Endometrial microvascular endothelial cells (primary cell): Measurements from ENCODE around the gene ANKAR. TPM values are rescaled to one million over a fixed set of nuclear protein-coding genes. Genes with fewer than 3 reads are reported as not detected.
"Not testable (repeated sequence)": the region's sequence is repeated elsewhere in the genome, so short reads cannot be mapped to it uniquely, and the experiment has no call there.

Experiments
- in situ Hi-C: cut with HindIII; loops from 2 replicates; pipeline ENCODE4 v1.10.0; 2017; ENCODE audit warnings: low sequenced_read_pairs, low pct_unique_long_range_greater_than_20kb; ENCODE audit errors: inconsistent ontology term
- total RNA-seq: library from RNA; depleted of rRNA; stranded (reverse); fragments of >200 nt; gene quantifications from one replicate; pipeline ENCODE4 v1.2.3, GENCODE V29; 2015; ENCODE audit errors: inconsistent ontology term

Gene ANKAR
- total RNA-seq, 1 donor from 2014 or later, result 1.2 TPM

DNA sequence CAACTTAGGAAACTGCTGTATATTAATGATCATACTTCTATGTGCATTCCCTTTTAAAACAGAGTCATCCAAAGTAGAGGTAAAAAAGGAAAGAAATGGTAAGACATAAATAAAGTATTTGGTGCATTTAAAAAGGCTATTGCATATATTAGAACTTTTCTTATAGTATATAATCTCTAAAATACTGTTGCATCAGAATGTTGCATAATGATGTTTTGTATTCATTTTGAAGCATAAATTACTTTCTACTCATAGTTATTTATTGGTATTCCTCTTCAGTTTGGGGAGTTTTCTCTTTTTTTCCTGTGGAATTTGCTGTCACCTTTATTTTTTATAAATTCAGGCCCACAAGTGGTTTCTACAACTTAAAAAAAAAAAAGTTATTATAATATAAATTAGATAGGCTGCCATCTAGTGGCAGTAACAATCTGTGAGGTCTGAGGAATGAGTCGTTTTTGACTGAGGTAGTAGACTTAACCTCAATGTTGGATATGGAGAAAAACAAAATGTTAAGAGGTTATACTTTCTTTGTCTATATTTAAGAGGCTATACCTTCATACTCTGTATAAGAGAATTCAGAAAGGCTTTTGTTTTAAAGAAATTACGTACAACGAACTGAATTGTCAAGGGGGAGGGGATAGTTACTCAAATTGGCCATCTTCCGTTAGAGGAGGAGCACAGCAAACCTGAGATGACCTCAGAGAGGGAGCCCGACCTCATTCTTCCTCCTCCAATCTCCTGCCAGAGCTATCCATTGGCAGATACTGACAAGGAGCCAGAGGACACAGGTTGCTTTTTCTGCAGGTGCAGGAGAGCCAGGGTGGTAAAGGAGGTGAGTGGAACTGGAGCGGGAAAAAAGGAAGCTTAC is 23.8 kb downstream of the ANKAR start:
- in situ Hi-C loops, result no loop called here

DNA sequence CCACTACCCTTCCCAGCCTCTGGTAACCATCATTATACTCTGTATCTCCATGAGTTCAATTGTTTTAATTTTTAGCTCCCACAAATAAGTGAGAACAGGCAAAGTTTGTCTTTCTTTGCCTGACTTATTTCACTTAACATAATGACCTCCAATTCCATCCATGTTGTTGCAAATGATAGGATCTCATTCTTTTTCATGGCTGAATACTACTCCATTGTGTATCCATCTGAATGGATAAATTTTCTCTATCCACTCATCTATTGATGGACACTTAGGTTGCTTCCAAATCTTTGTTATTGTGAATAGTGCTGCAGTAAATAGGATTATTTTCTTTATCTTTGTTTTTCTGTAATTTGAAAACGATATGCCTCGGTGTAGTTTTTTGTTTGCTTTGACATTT is 26.2 kb downstream of the ANKAR start:
- in situ Hi-C loops, result no loop called here

DNA sequence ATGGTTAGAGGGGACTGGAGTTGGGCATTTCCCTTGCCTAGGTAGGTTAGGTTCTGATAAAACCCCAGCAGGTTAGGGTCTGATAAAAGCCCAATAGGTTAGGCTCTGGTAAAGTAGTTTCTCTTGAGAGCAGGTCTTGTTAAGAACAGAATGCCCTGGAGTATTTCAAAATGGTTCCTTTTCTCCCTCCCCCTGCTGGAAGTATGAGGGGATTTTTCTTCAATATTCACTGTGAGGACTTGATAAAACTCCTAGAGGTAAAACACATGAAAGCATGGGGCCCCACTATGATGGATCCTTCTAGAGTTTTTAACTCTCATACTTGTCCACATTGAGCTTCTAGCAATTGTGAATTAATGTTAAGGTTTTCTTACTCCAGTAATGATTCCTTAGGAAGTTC is 27.6 kb downstream of the ANKAR start:
- in situ Hi-C loops, result no loop called here

DNA sequence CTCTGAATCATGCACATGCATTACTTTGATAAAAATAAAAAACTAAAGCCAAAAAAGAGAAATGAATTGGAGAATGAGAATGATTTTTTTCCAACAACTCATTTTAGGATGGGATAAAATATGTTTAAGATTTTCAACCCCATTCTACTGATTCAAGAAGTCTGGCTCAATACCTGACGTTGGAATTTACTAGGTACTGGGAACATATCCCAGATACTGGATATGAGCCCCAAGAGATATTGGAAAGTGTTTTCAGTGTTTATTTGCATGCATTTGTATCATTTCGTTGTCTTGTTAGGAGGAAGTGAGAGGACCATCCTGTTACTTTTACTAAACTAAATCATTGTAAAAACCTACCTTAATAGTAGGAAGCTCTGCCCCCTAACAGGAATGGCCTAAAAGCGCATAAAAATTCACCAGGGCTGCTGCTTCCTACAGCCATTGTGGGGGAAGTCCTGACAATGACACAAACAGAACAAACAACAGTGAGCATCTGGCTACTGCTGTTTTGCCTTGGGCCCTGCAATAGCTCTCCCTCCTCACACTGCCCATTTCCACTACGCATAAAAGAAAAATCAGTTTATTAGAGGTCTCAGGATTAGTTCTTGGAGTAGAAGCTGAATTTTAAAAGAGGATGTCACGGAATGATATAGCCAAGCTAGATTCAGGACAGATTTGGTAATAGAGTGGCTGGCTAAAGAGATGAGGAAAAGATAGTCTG is 35.2 kb downstream of the ANKAR start:
- in situ Hi-C loops, result no loop called here

DNA sequence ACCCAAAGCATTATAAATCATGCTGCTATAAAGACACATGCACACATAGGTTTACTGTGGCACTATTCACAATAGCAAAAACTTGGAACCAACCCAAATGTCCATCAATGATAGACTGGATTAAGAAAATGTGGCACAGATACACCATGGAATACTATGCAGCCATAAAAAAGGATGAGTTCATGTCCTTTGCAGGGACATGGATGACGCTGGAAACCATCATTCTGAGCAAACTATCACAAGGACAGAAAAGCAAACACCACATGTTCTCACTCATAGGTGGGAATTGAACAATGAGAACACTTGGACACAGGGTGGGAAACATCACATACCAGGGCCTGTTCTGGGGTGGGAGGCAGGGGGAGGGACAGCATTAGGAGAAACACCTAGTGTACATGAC is 43.1 kb downstream of the ANKAR start:
- in situ Hi-C loops, result not testable (repeated sequence)

DNA sequence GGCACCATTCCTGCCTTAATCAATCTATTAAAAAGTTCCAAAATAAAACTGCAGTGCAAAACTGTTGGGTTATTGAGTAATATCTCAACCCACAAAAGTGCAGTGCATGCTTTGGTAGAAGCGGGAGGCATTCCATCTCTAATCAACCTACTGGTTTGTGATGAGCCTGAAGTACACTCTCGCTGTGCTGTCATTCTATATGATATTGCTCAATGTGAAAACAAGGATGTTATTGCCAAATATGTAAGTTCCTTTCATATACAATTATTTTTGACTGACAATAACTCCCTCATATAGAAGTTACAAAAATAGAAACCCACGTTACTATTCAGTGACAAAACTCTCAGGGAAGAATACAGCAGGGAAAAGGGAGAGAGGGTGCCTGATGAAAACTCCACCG is 45.1 kb downstream of the ANKAR start:
- in situ Hi-C loops, result no loop called here

DNA sequence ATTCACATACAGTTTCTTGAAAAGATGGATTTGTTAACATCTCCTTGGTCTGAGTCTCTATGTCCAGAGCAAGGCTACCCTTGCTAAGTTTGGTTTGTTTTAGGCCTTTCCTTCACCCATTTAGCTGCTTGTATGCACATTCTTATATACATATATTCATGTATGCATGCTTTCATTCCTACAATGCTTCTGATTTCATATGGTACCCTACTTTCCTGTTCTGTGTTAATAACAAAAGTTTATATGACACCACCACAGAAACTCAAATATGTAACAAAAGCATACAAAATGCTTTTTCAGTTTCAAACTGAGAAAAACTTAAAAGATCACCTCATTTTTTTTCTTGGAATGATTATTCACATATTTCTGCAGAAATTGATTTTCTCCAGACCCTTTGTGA is 48.7 kb downstream of the ANKAR start:
- in situ Hi-C loops, result no loop called here

Other genes with a start within 250 kb of the ANKAR start
- 60.2 TPM for gene WDR75, start 233.2 kb upstream of the ANKAR start, total RNA-seq
- 0.09 TPM for gene SLC40A1, start 93.9 kb upstream of the ANKAR start, total RNA-seq
- gene ASNSD1, start 13.2 kb upstream of the ANKAR start, total RNA-seq, result 62.3 TPM
- gene OSGEPL1, start 88.1 kb downstream of the ANKAR start, total RNA-seq, result 9.5 TPM
- 54.8 TPM for gene ORMDL1, start 109.7 kb downstream of the ANKAR start, total RNA-seq
- gene PMS1, start 109.8 kb downstream of the ANKAR start, total RNA-seq, result 13.4 TPM